BJ (cell line): ENCODE data around the gene TIAM2. TPM values are rescaled to one million over a fixed set of nuclear protein-coding genes. Genes with fewer than 3 reads are reported as not detected.

ENCODE experiments used
- CTCF ChIA-PET: fragments of 350-600 bp; formaldehyde crosslinking; extraction: SDS; loops from one replicate; lab custom pipeline; 2021; ENCODE audit warnings: antibody characterized with exemption, inconsistent platforms; lab: Yijun Ruan, JAX
- POLR2A ChIA-PET: fragments of 300-600 bp; sonication (Branson Sonifier 250); formaldehyde crosslinking; extraction: SDS; loops from one replicate; lab custom pipeline; 2021; ENCODE audit warnings: antibody characterized with exemption; lab: Charles Lee
- DNase-seq: peaks from one replicate; pipeline ENCODE4 v3.0.0-alpha.2; 2011; ENCODE audit warnings: low read depth
- H3K27me3 ChIP-seq: 2 replicates; pipeline ENCODE4 v1.6.0; 2011; ENCODE audit warnings: low read length; ENCODE audit not compliant: control insufficient read depth, insufficient read depth
- H3K36me3 ChIP-seq: 2 replicates; pipeline ENCODE4 v1.5.1; 2011; ENCODE audit warnings: low read length; ENCODE audit not compliant: control insufficient read depth, insufficient read depth
- H3K4me3 ChIP-seq: 2 replicates; pipeline ENCODE4 v1.5.1; 2011; ENCODE audit warnings: low read depth, mild to moderate bottlenecking, control low read depth, low read length
- CTCF ChIP-seq: IDR thresholded peaks from 2 replicates; pipeline ENCODE4 v1.5.1; 2011; ENCODE audit warnings: low read depth, mild to moderate bottlenecking, control low read depth, inconsistent platforms, low read length, moderate library complexity; ENCODE audit not compliant: insufficient read depth
- polyA plus RNA-seq: library from polyadenylated mRNA; depleted of rRNA; stranded (reverse); fragments of >200 nt; gene quantifications from 2 replicates; pipeline ENCODE4 v1.2.3, GENCODE V29; 2011

The TIAM2 gene
- polyA plus RNA-seq, 1 experiment: 4.6 TPM

- no peaks in the 10 kb centered on the region for H3K36me3 ChIP-seq
- no peak for TF ChIP-seq CTCF
- H3K4me3 ChIP-seq: no peak overlapping the region
- no peak for DNase-seq
- ChIA-PET POLR2A (no interaction called here), CTCF (no interaction called here)
- H3K27me3 ChIP-seq: no peaks in the 10 kb centered on the region
These were observed 83.2 kb downstream of the TIAM2 start for GRCh38 chr6:155078331-155078745.

DNA sequence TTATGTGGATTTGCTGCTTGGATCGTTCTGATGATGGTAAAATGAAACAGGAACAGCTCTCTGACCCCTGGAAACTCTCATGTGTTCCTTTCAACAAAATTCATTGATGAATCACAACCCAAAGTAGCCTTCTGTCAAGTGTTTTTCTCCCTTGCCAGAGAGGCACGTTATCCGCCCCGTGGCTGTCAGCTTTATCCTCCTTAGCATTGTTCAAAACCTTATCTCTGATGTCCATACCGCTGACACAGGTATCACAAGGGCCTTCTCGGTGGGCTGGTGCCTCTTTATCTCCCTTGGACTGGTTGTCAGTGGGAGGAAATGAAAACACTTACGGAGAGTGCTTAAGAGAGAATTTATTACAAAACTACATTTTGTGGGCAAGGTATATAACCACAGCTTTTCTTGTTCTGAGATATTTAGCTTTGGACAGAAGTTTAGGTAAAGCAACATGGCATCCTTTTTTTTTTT lies 84.9 kb downstream of the TIAM2 start:
- DNase-seq: no peak
- no peak for TF ChIP-seq CTCF
- H3K36me3 ChIP-seq: no peaks in the 10 kb centered on the region
- H3K27me3 ChIP-seq: no peaks in the 10 kb centered on the region
- ChIA-PET POLR2A (no interaction called here), CTCF (interaction anchor here (1.0 kb wide), 1 partner anchor 9 kb away, joined by 4 read pairs; no protein-coding TSS in a partner anchor)
- no peak overlapping the region for H3K4me3 ChIP-seq

DNA sequence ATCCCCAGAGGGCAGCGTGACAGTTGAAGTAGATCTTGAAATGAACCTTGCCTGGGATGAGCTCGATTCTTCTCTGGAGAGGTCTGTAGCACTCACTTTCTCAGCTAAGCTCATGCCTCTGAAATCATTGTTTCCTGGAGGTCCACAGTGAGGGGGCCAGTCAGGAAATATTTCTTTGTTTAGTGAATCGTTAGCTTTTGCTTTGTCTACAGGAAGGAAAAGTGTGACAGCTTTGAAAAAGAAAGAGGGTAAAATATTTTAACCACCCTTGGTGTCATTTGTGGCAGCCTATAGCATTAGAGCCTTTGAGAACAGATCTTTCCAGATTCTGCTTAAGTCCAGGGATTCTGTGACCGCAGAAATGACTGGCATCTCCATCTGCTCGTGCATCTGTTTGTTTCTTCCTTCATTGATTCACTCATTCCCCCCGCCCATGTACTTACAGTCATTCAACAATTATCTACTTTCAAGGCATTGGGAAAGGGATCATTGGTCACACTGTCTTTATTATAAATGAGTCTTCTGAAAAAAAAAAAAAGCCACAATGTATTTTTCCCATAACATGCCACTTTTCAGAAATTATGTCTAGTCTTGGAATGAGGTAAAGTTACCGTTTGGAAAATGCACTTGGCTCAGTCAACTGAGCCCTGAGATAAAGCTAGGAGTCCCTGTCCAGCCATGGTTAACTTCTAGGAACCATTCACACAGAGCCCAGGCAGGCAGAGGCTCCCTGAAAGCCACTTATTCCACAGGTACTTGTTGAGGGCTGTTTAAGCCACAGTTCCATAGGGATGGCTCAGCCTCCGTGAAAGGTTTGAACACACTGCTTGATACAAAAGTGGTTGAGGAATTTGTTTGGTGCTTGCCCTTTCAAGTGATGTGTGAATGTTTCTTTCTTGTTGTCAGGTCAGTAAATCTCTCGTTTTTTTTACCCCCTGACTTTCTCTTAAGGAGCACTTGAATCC lies 86.0 kb downstream of the TIAM2 start:
- Histone ChIP-seq H3K27me3 (no peaks in the 10 kb centered on the region), H3K36me3 (no peaks in the 10 kb centered on the region), H3K4me3 (no peak overlapping the region)
- TF ChIP-seq CTCF: no peak
- no peak for DNase-seq
- POLR2A ChIA-PET: no interaction called here
- CTCF ChIA-PET: interaction anchor here (0.7 to 1.0 kb wide), 3 partner anchors 9 to 162 kb away, joined by 3 to 4 read pairs (median 3); no protein-coding TSS in a partner anchor

DNA sequence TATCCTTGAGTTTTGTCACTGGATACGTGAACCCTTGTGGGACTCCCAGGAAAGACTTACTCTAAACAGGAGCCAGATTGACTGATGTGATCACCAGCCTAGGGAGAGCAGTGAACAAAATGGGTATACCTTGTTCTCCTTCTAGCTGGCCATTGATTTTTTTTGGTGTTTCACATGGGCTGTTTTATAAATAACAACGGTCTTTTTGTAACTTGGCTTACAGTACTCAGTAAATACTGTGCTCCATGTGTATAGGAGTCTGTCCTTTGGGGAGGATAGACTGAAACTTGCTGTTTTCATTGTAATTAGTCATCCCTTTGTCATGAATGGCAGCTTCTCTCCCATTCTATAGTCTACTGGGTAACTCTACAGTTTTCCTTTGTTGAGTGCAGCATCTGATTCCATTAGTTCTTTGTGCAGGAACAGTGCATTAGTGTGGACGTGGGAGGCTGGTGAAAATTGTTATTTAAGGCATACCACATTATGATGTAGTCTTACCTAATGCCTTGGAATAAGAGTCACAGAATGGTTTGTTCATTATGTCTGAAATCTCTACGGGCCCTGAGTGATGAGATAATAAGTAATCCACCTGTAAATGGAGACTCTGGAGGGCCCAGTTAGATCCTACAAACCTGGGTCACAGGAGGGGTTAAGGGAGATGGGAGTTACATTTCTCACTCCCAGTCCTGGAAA lies 89.5 kb downstream of the TIAM2 start:
- CTCF ChIA-PET: no interaction called here

More for the DNA sequence above, 89.5 kb downstream of the TIAM2 start:
- POLR2A ChIA-PET: interaction anchor here (0.5 kb wide), 1 partner anchor 15 kb away, joined by 17 read pairs; no protein-coding TSS in a partner anchor
- TF ChIP-seq CTCF: no peak
- H3K27me3 ChIP-seq: no peaks in the 10 kb centered on the region
- H3K36me3 ChIP-seq: no peaks in the 10 kb centered on the region
- DNase-seq: no peak
- H3K4me3 ChIP-seq: no peak overlapping the region
